NCI-H460 (cell line): ENCODE measurements around the gene TP53RK. TPM values are rescaled to one million over a fixed set of nuclear protein-coding genes. Genes with fewer than 3 reads are reported as not detected.

Experiments used
- DNase-seq: peaks from one replicate; pipeline ENCODE4 v3.0.0-alpha.2; 2016; ENCODE audit warnings: low read depth; ENCODE audit errors: extremely low read depth
- polyA plus RNA-seq: library from polyadenylated mRNA; depleted of rRNA; stranded (reverse); fragments of >200 nt; gene quantifications from 2 replicates; pipeline ENCODE4 v1.2.3, GENCODE V29; 2014; cell fraction: nucleus; rRNA removed
- total RNA-seq: library from RNA; depleted of rRNA; stranded (reverse); fragments of >200 nt; shearing (Covaris generic); gene quantifications from 2 replicates; pipeline ENCODE4 v1.2.3, GENCODE V29; 2014; rRNA removed

Gene TP53RK
- total RNA-seq = 24.2 and 24.6 TPM in 2 replicates
- polyA plus RNA-seq = 15.3 and 17.1 TPM in 2 replicates

GRCh38 chr20:46689082-46689753, at the start of gene TP53RK:
TSS of gene TP53RK (minus strand) at chr20:46689444. CDS start at chr20:46689414, 30 bp downstream.
- DNase-seq = peak; percentile 100

DNA sequence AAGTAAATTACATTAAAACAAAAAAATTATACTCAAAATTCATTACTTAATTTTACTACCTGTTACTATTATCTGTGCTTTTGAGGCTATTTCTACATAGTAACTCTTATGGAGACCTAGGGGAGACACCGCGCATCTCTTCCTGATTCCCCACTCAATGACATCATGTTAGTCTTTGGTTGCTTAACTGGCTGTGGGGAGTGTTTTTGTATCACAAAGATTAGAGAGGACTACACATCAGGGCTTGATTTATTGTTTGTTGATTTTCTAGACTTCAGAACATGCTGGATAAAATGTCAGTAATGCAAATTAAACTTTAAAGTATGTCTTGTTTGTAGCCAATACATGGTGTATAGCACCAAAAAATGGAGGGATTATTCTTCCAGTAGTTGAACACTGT, 46.2 kb upstream of the TP53RK start:
- DNase-seq = no peak

GRCh38 chr20:46731770-46732169, 42.5 kb upstream of the TP53RK start:
- DNase-seq = no peak

DNA sequence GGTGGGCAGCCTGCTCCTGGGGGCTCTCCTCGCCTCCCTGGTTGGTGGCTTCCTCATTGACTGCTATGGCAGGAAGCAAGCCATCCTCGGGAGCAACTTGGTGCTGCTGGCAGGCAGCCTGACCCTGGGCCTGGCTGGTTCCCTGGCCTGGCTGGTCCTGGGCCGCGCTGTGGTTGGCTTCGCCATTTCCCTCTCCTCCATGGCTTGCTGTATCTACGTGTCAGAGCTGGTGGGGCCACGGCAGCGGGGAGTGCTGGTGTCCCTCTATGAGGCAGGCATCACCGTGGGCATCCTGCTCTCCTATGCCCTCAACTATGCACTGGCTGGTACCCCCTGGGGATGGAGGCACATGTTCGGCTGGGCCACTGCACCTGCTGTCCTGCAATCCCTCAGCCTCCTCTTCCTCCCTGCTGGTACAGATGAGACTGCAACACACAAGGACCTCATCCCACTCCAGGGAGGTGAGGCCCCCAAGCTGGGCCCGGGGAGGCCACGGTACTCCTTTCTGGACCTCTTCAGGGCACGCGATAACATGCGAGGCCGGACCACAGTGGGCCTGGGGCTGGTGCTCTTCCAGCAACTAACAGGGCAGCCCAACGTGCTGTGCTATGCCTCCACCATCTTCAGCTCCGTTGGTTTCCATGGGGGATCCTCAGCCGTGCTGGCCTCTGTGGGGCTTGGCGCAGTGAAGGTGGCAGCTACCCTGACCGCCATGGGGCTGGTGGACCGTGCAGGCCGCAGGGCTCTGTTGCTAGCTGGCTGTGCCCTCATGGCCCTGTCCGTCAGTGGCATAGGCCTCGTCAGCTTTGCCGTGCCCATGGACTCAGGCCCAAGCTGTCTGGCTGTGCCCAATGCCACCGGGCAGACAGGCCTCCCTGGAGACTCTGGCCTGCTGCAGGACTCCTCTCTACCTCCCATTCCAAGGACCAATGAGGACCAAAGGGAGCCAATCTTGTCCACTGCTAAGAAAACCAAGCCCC, 36.2 kb upstream of the TP53RK start:
- no peak for DNase-seq

GRCh38 chr20:46724343-46724959, 35.2 kb upstream of the TP53RK start:
- no peak for DNase-seq

GRCh38 chr20:46723039-46723438, 33.8 kb upstream of the TP53RK start:
- no peak for DNase-seq

DNA sequence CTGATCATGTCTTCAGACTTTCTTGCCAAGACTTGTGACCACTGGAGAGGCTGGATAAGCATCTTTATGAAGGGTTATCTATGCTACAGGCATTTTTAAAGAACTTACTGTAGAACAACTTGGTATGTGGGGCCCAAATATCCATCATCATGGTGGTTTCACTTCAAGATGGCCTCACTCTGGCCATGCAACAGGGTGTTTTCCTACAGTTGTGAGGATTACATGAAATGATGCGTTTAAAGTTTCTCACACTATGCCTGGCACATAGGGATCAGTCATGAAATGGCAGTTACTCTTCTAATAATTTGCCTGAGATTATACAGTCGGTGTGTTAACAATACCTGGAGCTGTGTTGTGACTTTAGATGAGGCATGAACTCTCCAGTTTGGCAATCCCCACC, 33.2 kb upstream of the TP53RK start:
- DNase-seq = no peak

DNA sequence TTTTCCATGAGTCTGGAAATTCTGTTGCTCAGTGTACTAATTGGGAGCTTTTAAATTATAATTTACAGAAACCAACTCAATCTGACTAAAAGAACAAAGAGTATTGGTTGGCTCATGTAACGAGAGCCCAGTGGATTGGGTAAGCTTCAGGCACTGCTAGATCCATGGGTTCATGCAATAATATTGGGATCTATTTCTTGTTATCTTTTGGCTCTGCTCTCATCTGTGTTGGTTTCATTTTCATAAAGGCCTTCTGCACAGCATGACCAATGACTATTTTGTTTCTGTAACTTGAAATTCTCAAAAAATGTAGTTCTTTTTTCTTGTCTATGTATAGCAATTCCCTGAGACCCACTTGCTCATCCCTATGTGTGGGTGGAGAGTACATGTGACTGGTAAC, 32.2 kb upstream of the TP53RK start:
- no peak for DNase-seq

- DNase-seq = no peak
Measured at GRCh38 chr20:46720776-46721425, 31.7 kb upstream of the TP53RK start.

GRCh38 chr20:46720019-46720418, 30.8 kb upstream of the TP53RK start:
- no peak for DNase-seq

GRCh38 chr20:46717818-46718541, 28.7 kb upstream of the TP53RK start:
- no peak for DNase-seq

DNA sequence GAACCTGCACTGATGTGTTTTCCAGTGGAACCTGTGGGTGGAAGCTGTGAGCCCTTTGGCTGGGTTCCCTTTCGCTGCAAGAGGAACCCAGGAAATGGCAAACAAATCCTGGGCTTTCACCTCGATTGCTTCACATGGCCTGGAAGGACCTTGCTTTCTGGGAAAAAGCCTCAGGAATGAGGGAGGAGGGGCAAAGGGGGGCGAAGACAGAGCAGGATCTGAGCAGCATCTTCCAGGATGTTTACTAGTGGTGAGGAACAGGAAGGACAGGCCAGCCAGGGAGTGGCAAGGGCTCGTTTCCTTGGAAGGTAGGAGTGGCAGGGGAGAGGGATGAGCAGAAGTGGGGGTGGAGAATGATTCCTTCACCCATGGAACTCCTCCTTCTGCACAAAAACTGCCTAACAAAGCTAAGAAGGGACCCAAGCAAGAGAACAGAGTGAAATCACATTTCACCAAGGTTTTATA, 26.1 kb upstream of the TP53RK start:
- no peak for DNase-seq

DNA sequence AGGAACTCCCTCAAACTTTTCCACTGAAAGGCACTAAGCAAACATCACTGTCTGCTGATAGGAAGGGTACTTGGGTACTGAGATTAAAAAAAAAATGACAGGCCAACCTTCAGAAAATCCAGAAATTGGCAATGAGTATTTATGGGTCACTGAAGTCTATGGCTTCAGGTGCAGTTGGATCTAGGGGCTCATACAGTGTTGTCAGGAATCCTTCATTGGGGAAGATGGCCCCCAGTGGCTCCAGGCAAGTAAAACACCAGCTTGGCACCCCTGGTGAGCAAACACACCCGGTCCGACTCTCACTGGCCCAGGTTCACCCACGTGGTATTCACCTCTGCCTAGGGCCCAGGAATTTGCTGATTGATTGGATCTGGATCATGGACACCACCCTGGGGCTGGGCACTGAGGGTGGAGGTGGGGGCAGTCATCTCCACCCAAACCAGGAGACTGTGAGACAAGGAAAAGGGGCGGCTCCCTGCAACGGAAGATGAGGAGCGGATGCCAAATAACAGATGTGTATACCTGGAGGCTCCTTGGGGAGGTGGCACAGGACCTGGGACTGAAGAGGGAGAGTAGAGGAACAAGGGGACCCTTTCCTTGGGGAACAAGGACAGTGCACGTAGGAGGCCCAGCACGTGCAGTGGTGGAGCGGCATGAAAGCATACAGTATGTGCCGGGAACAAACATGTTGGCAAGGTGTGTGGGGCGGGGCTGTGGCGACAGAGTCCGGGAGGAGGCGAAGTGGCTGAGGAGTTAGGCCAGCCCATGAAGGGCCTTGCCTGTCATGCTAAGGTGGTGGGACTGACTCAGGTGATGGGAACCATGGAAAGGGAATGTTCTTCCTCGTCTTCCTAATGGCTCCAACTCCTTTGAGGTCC, 25.0 kb upstream of the TP53RK start:
- DNase-seq = no peak

- no peak for DNase-seq
Measured at GRCh38 chr20:46712056-46712636, 22.9 kb upstream of the TP53RK start.

DNA sequence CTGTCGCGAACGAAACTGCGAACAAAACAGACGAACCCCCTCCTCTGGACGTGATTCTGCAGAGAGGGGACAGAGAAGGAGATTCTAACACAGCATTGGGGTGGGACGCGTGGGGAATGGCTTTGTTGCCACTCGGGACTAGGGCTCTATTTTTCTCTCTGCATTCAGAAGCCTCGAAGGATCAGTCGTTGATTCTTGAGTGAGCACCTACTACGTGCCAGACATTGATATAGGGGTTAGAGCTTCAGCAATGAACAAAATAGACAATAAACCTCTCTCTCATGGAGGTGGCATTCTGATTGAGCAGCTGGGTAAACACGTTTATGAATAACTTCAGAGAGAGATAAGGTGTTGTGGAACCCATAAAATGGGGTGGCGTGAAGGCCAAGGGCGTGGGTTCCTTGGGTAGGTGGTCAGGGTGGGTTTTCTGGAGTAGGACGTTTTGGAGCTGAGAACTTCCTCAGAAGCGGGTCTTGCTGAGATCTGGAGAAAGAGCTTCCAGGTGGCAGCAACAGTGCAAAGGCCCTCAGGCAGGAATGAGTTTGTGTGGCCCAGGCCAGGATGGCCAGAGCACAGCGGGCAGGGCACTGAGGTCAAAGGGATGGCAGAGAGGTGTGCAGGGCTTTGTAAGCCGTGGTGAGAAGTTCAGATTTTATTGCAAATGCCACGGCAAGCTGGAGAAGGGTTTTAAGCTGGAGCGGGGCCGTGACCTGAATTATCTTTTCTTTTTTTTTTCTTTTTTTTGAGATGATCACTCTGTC, 21.1 kb upstream of the TP53RK start:
- no peak for DNase-seq

DNA sequence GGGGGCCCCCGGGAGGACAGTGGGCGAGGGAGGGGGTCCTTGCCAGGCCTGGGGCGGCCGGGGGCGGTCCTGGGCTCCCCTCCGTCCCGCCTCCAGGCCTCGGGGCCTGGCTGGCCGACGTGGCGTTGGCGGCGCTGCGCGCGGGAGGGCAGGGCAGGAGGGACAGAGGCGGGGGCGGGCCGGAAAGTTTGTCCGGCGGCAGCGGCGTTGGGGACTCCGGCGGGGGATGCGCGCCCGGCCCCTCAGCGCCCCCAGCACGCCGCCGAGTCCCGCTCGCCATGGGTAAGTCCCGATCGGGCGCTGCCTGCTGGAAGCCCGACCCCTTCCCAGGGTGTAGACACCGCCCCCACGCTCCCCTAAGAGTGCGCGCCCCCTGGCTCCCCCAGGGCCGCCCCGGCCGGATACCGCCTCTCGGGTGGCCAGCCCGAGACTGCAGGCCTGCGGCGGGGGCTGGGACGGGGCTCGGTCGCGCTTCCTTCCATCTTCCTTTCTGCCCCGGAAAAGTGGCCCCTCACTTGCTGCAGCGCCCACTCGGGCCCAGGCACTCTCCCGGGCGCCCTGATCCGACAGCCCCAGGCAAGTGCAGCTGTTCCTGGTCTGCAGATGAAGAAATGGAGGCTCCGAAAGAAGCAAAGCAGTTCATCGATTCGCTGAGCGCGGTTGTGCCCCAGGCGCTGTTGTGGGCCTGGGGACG, 20.4 kb upstream of the TP53RK start, which contains the start of gene SLC2A10:
TSS of gene SLC2A10 (plus strand) at position 191 of the 694 bp plus-strand sequence. CDS start at position 279, 88 bp downstream.
- no peak for DNase-seq

DNA sequence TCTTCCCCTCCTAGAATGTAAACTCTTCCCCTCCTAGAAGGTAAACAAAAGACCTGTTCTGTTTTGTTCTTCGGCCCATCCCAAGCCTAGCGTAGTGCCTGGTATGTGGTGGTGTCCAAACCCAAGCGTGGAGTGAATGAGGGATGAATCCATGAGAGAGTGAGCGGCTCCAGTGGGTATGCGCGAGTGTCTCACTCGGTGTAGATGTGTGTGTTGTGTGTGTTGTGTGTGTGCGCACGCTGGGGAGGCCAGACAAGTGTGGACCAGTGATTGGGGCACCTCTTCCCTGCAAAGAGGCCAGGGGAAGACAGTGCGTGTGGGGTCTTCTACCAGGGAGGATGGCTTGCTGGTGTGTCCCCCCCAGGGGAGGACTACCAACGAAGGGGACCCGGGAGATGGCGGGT, 19.8 kb upstream of the TP53RK start:
- no peak for DNase-seq
